HL-60 (cell line): ENCODE data around the gene UHRF1.
"Not testable (repeated sequence)": the region's sequence is repeated elsewhere in the genome, so short reads cannot be mapped to it uniquely, and the experiment has no call there.

Experiments used
- DNase-seq, 2 experiments: peaks; one replicate each; pipeline ENCODE4 v3.0.0-alpha.2; 2010 to 2020; ENCODE audit warnings: low read depth in 1 of 2, low spot score in 1 of 2
- H3K27ac ChIP-seq: fragments of 250-450 bp; sonication (Bioruptor Pico); replicated peaks from 2 replicates; pipeline ENCODE4 v1.5.1; 2020; ENCODE audit warnings: mild to moderate bottlenecking, moderate library complexity
- H3K27me3 ChIP-seq: fragments of 250-450 bp; sonication (Bioruptor Pico); 2 replicates; pipeline ENCODE4 v1.5.1; 2021; ENCODE audit warnings: mild to moderate bottlenecking, moderate library complexity; ENCODE audit not compliant: insufficient read depth, poor library complexity, severe bottlenecking
- H3K4me3 ChIP-seq: replicated peaks from 2 replicates; pipeline ENCODE4 v1.5.1; 2011; ENCODE audit warnings: mild to moderate bottlenecking, control low read depth, low read length; ENCODE audit not compliant: insufficient read depth
- GABPA ChIP-seq: IDR thresholded peaks from 2 replicates; pipeline ENCODE4 v1.6.1; 2012; ENCODE audit warnings: low read depth
- POLR2AphosphoS5 ChIP-seq: IDR thresholded peaks from 2 replicates; pipeline ENCODE4 v1.6.1; 2012; ENCODE audit warnings: low read depth
- SPI1 ChIP-seq: IDR thresholded peaks from 2 replicates; pipeline ENCODE4 v1.6.1; 2012; ENCODE audit warnings: low read depth, mild to moderate bottlenecking, borderline replicate concordance
- TF ChIP-seq, protein P1 (sequence below): IDR thresholded peaks from one replicate; pipeline ENCODE4 v1.5.1; 2011; ENCODE audit warnings: low read length, control low read depth, inconsistent platforms; ENCODE audit not compliant: insufficient read depth
- TF ChIP-seq, protein P2 (sequence below): IDR thresholded peaks from 2 replicates; pipeline ENCODE4 v1.6.1; 2012; ENCODE audit warnings: low read depth; ENCODE audit not compliant: insufficient replicate concordance

Gene UHRF1

DNA sequence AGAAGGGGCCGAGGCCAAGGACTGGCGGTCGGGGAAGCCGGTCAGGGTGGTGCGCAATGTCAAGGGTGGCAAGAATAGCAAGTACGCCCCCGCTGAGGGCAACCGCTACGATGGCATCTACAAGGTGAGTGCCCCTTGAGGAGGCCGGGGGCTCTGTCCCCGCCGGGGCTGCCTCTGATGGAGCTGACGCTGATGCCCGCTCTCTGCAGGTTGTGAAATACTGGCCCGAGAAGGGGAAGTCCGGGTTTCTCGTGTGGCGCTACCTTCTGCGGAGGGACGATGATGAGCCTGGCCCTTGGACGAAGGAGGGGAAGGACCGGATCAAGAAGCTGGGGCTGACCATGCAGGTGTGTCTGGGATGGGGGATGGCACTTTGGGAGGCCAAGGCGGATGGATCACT, 41.3 kb downstream of the UHRF1 start:
- not testable (repeated sequence) for DNase-seq, H3K27me3 ChIP-seq, H3K4me3 ChIP-seq, H3K27ac ChIP-seq

DNA sequence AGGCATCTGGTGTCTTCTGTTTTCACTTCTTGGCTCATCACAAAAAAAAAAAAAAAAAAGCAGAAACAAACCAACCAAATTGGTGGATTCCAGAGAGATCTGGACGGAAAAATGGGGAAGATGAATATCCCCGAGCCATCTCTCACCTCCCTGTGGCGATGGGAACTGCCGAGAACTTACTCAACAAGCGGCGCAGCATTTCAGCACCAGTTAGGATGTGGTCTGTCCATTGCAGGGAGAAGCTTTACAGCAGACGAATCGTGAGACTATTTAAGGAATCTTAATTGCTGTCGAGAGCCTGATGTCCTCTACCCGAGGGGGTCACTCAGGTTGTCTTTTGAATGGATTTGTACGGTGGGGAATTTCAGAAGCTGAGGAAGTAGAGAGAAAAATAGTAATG, 42.4 kb downstream of the UHRF1 start:
- DNase-seq: no peak
- Histone ChIP-seq H3K4me3 (no peak overlapping the region), H3K27me3 (no peaks in the 10 kb centered on the region), H3K27ac (no peak overlapping the region)
- TF ChIP-seq SPI1 (no peak), GABPA (no peak), POLR2AphosphoS5 (no peak)
- TF ChIP-seq, protein P1, sequence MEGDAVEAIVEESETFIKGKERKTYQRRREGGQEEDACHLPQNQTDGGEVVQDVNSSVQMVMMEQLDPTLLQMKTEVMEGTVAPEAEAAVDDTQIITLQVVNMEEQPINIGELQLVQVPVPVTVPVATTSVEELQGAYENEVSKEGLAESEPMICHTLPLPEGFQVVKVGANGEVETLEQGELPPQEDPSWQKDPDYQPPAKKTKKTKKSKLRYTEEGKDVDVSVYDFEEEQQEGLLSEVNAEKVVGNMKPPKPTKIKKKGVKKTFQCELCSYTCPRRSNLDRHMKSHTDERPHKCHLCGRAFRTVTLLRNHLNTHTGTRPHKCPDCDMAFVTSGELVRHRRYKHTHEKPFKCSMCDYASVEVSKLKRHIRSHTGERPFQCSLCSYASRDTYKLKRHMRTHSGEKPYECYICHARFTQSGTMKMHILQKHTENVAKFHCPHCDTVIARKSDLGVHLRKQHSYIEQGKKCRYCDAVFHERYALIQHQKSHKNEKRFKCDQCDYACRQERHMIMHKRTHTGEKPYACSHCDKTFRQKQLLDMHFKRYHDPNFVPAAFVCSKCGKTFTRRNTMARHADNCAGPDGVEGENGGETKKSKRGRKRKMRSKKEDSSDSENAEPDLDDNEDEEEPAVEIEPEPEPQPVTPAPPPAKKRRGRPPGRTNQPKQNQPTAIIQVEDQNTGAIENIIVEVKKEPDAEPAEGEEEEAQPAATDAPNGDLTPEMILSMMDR: no peak
- TF ChIP-seq, protein P2, sequence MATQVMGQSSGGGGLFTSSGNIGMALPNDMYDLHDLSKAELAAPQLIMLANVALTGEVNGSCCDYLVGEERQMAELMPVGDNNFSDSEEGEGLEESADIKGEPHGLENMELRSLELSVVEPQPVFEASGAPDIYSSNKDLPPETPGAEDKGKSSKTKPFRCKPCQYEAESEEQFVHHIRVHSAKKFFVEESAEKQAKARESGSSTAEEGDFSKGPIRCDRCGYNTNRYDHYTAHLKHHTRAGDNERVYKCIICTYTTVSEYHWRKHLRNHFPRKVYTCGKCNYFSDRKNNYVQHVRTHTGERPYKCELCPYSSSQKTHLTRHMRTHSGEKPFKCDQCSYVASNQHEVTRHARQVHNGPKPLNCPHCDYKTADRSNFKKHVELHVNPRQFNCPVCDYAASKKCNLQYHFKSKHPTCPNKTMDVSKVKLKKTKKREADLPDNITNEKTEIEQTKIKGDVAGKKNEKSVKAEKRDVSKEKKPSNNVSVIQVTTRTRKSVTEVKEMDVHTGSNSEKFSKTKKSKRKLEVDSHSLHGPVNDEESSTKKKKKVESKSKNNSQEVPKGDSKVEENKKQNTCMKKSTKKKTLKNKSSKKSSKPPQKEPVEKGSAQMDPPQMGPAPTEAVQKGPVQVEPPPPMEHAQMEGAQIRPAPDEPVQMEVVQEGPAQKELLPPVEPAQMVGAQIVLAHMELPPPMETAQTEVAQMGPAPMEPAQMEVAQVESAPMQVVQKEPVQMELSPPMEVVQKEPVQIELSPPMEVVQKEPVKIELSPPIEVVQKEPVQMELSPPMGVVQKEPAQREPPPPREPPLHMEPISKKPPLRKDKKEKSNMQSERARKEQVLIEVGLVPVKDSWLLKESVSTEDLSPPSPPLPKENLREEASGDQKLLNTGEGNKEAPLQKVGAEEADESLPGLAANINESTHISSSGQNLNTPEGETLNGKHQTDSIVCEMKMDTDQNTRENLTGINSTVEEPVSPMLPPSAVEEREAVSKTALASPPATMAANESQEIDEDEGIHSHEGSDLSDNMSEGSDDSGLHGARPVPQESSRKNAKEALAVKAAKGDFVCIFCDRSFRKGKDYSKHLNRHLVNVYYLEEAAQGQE: no peak

DNA sequence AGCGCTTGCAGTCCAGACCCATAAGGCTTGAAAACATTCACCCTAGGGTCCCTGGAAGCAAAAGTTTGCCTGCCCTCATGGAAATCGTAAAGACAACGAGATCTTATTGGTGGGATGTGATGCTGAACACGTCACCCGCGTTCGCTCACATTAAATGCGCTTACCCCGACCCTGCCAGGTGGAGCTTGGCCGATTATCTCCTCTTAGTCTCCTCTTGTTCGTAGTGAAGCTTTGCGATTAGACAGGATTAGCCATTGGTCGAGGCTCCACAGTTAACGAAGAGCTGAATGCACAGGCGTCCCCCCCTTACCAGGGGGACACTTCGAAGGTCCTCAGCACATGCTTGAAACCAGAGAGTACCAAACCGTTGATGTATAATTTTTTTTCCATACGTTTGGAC, 43.6 kb downstream of the UHRF1 start:
- TF ChIP-seq GABPA: no peak
- TF ChIP-seq SPI1: no peak
- TF ChIP-seq, protein P2: no peak
- TF ChIP-seq POLR2AphosphoS5: no peak
- TF ChIP-seq, protein P1: no peak
- no peak overlapping the region for H3K4me3 ChIP-seq
- DNase-seq: no peak
- no peaks in the 10 kb centered on the region for H3K27me3 ChIP-seq
- no peak overlapping the region for H3K27ac ChIP-seq

DNA sequence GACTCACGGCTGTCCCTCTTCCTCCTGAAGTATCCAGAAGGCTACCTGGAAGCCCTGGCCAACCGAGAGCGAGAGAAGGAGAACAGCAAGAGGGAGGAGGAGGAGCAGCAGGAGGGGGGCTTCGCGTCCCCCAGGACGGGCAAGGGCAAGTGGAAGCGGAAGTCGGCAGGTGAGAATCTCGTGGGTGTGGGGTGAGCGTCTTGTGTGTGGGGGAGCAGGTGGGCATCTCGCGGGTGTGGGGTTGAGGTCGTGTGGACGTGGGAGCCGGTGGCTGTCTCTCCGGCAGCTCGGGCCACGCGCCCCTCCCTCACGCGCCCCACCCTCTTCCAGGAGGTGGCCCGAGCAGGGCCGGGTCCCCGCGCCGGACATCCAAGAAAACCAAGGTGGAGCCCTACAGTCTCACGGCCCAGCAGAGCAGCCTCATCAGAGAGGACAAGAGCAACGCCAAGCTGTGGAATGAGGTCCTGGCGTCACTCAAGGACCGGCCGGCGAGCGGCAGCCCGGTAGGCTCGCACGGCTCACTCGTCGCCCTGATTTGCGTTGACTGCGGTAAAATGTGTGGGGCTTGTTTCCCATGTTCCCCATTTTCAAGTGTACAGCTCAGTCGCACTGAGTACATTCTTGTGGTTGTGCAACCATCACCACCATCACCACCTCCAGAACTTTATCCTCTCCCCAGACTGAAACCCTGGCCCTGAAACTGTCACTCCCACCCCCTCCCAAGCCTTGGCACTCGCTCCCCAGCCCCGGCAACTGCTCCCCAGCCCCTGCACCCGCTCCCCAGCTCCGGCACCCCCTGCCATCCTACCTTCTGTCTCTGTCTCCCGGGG, 45.2 kb downstream of the UHRF1 start:
- not testable (repeated sequence) for H3K27ac ChIP-seq, H3K27me3 ChIP-seq, DNase-seq, H3K4me3 ChIP-seq

DNA sequence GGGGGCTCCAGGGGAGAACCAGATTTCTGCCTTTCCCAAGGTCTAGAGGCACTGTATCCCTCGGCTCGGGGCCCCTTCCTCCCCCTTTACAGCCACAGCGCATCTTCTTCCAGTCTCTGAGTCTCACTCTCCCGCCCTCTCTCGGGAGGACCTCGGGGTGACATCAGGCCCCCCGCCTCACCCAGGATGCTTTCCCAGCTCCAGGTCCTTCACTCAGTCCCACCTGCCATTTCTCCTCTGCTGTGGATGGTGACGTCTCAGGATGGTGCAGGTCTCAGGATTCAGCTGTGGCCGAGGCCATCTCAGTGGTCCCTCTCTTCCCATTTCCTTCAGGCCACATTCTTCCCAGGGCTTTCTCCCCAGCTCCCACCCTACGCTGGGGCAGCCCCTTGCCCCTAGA, 46.0 kb downstream of the UHRF1 start:
- TF ChIP-seq SPI1: no peak
- TF ChIP-seq, protein P1: no peak
- TF ChIP-seq, protein P2: no peak
- TF ChIP-seq POLR2AphosphoS5: no peak
- no peak for TF ChIP-seq GABPA
- Histone ChIP-seq H3K27me3 (no peaks in the 10 kb centered on the region), H3K4me3 (no peak overlapping the region), H3K27ac (no peak overlapping the region)
- DNase-seq: no peak
